ENCODE data around the gene PTPN9.
"Not testable (repeated sequence)": the region's sequence is repeated elsewhere in the genome, so short reads cannot be mapped to it uniquely, and the experiment has no call there.

The PTPN9 gene

GRCh38 chr15:75561888-75562287, 17.2 kb downstream of the PTPN9 start:
- DNase-seq (ENCODE audit: insufficient read length, low spot score) (no peak), FAIRE-seq (no peak)
- no peak for TF ChIP-seq POLR2AphosphoS5 (IDR thresholded peaks at IDR 0.05; ENCODE audit: low read depth, low read length)
- TF ChIP-seq POU2F2 (IDR thresholded peaks at IDR 0.05; ENCODE audit: low read depth, low read length) = no peak
- no peak for TF ChIP-seq POLR2A (IDR thresholded peaks at IDR 0.05; ENCODE audit: low read depth, low read length)
- no peak for TF ChIP-seq SPI1 (IDR thresholded peaks at IDR 0.05; ENCODE audit: low read depth, low read length)

GRCh38 chr15:75559360-75559759, 19.8 kb downstream of the PTPN9 start:
- not testable (repeated sequence) for FAIRE-seq; DNase-seq (ENCODE audit: insufficient read length, low spot score)

- not testable (repeated sequence) for FAIRE-seq; DNase-seq (ENCODE audit: insufficient read length, low spot score)
Observed at GRCh38 chr15:75558955-75559354, 20.2 kb downstream of the PTPN9 start.

GRCh38 chr15:75554717-75555116, 24.4 kb downstream of the PTPN9 start:
- FAIRE-seq (no peak), DNase-seq (ENCODE audit: insufficient read length, low spot score) (no peak)
- TF ChIP-seq TAF1 (IDR thresholded peaks at IDR 0.05; ENCODE audit: low read depth, low read length) = no peak
- no peak for TF ChIP-seq POU2F2 (IDR thresholded peaks at IDR 0.05; ENCODE audit: low read depth, low read length)
- TF ChIP-seq POLR2A (IDR thresholded peaks at IDR 0.05; ENCODE audit: low read depth, low read length) = no peak
- TF ChIP-seq SPI1 (IDR thresholded peaks at IDR 0.05; ENCODE audit: low read depth, low read length) = no peak

- FAIRE-seq = no peak
- TF ChIP-seq POLR2A (IDR thresholded peaks at IDR 0.05; ENCODE audit: low read depth, low read length) (no peak), SPI1 (IDR thresholded peaks at IDR 0.05; ENCODE audit: low read depth, low read length) (no peak), PAX5 (IDR thresholded peaks at IDR 0.05; ENCODE audit: insufficient read depth, low read length, severe bottlenecking) (no peak), POLR2AphosphoS5 (IDR thresholded peaks at IDR 0.05; ENCODE audit: low read depth, low read length) (no peak), POU2F2 (IDR thresholded peaks at IDR 0.05; ENCODE audit: low read depth, low read length) (no peak), TAF1 (IDR thresholded peaks at IDR 0.05; ENCODE audit: low read depth, low read length) (no peak)
- no peak for DNase-seq (ENCODE audit: insufficient read length, low spot score)
Observed at GRCh38 chr15:75553659-75554058, 25.5 kb downstream of the PTPN9 start.

- FAIRE-seq (no peak), DNase-seq (ENCODE audit: insufficient read length, low spot score) (no peak)
- no peak for TF ChIP-seq POLR2A (IDR thresholded peaks at IDR 0.05; ENCODE audit: low read depth, low read length)
Observed at GRCh38 chr15:75551091-75551490, 28.0 kb downstream of the PTPN9 start.

- DNase-seq (ENCODE audit: insufficient read length, low spot score) = no peak
- no peak for FAIRE-seq
- TF ChIP-seq POLR2A (IDR thresholded peaks at IDR 0.05; ENCODE audit: low read depth, low read length) (no peak), TAF1 (IDR thresholded peaks at IDR 0.05; ENCODE audit: low read depth, low read length) (no peak), POLR2AphosphoS5 (IDR thresholded peaks at IDR 0.05; ENCODE audit: low read depth, low read length) (no peak), SPI1 (IDR thresholded peaks at IDR 0.05; ENCODE audit: low read depth, low read length) (no peak), PAX5 (IDR thresholded peaks at IDR 0.05; ENCODE audit: insufficient read depth, low read length, severe bottlenecking) (no peak), POU2F2 (IDR thresholded peaks at IDR 0.05; ENCODE audit: low read depth, low read length) (no peak)
Observed at GRCh38 chr15:75545064-75545463, 34.1 kb downstream of the PTPN9 start.

- FAIRE-seq (no peak), DNase-seq (ENCODE audit: insufficient read length, low spot score) (no peak)
- no peak for TF ChIP-seq POU2F2 (IDR thresholded peaks at IDR 0.05; ENCODE audit: low read depth, low read length)
Observed at GRCh38 chr15:75544359-75544758, 34.8 kb downstream of the PTPN9 start.

GRCh38 chr15:75542949-75543545, 36.1 kb downstream of the PTPN9 start:
- DNase-seq (ENCODE audit: insufficient read length, low spot score) = not testable (repeated sequence)

GRCh38 chr15:75542386-75542797, 36.7 kb downstream of the PTPN9 start:
- FAIRE-seq (no peak), DNase-seq (ENCODE audit: insufficient read length, low spot score) (no peak)
- TF ChIP-seq SPI1 (IDR thresholded peaks at IDR 0.05; ENCODE audit: low read depth, low read length) = 0 out of 2 replicates have a peak, but pooled peaks have one; percentile 11
- TF ChIP-seq TAF1 (IDR thresholded peaks at IDR 0.05; ENCODE audit: low read depth, low read length) = no peak
- TF ChIP-seq POU2F2 (IDR thresholded peaks at IDR 0.05; ENCODE audit: low read depth, low read length) = no peak

More at GRCh38 chr15:75542949-75543545, 36.1 kb downstream of the PTPN9 start:
- not testable (repeated sequence) for FAIRE-seq

GRCh38 chr15:75538376-75538775, 40.7 kb downstream of the PTPN9 start:
- FAIRE-seq (no peak), DNase-seq (ENCODE audit: insufficient read length, low spot score) (no peak)
- TF ChIP-seq POLR2A (IDR thresholded peaks at IDR 0.05; ENCODE audit: low read depth, low read length) (no peak), PAX5 (IDR thresholded peaks at IDR 0.05; ENCODE audit: insufficient read depth, low read length, severe bottlenecking) (no peak), POLR2AphosphoS5 (IDR thresholded peaks at IDR 0.05; ENCODE audit: low read depth, low read length) (no peak), TAF1 (IDR thresholded peaks at IDR 0.05; ENCODE audit: low read depth, low read length) (no peak), SPI1 (IDR thresholded peaks at IDR 0.05; ENCODE audit: low read depth, low read length) (no peak), POU2F2 (IDR thresholded peaks at IDR 0.05; ENCODE audit: low read depth, low read length) (no peak)

GRCh38 chr15:75533945-75534344, 45.2 kb downstream of the PTPN9 start:
- DNase-seq (ENCODE audit: insufficient read length, low spot score) (no peak), FAIRE-seq (no peak)
- TF ChIP-seq SPI1 (IDR thresholded peaks at IDR 0.05; ENCODE audit: low read depth, low read length) (no peak), TAF1 (IDR thresholded peaks at IDR 0.05; ENCODE audit: low read depth, low read length) (no peak), POLR2A (IDR thresholded peaks at IDR 0.05; ENCODE audit: low read depth, low read length) (no peak), PAX5 (IDR thresholded peaks at IDR 0.05; ENCODE audit: insufficient read depth, low read length, severe bottlenecking) (no peak), POLR2AphosphoS5 (IDR thresholded peaks at IDR 0.05; ENCODE audit: low read depth, low read length) (no peak), POU2F2 (IDR thresholded peaks at IDR 0.05; ENCODE audit: low read depth, low read length) (no peak)

All from GM12891 (cell line).